ENCODE measurements around the gene ADGRD1. TPM values are rescaled to one million over a fixed set of nuclear protein-coding genes. Genes with fewer than 3 reads are reported as not detected.

Gene ADGRD1
- total RNA-seq, 1 donor from 2014 or later: 83.6 TPM

DNA sequence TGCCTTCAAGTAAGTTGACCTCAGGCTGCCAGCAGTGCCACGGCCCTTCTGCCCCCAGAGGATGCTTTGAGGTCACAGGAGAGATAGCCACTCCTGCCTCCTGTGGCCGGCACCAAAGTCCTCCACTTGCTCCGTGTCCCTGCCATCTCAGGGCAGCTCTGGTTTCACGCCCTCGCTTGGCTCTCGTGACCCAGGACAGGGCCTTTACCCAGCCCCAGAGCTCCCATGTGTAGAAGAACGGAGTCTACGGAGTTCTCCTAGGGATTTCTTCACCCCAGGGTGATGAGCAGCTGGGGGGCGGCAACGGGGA lies 178.1 kb downstream of the ADGRD1 start:
- ATAC-seq (no peak), DNase-seq (no peak)
- intact Hi-C loops (cut with micrococcal nuclease): no loop called here

DNA sequence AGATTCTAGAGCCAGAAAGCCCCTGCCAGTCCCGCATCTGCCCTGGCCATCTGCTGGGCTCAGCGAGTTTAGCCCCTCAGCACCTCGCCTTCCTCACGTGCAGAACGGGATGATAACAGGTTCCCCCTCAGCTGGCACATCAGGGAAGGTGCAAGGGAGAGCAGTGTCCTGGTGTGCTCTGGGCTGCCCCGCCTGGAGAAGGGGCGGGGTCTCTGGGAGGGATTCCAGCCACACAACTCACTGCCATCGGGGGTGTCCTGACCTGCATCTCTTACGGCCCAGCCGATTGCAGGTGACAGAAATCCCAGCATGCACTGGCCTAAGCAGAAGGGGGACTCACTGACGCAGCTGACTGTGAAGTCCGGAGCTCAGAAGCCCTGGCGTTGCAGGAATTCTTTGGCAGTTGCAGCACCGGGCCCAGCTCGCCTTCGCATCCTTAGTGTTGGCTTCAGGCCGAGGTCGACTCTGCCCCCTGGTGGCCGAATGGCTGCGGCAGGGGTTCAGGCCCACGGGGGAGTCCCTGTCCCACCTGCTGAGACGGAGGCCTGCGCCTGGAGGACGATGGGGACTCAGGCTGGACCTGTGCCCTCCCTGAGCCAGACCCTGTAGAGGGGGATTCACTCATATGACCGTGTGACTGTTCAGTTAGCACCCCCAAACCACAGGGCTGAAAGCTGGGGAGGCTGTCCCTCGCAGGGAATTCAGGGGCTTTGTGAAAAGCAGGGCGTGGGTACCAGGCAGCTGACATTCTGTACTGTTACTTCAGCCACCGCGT lies 178.6 kb downstream of the ADGRD1 start:
- ATAC-seq: peak; percentile 67
- DNase-seq: peak; percentile 82
- intact Hi-C loops (cut with micrococcal nuclease): no loop called here

DNA sequence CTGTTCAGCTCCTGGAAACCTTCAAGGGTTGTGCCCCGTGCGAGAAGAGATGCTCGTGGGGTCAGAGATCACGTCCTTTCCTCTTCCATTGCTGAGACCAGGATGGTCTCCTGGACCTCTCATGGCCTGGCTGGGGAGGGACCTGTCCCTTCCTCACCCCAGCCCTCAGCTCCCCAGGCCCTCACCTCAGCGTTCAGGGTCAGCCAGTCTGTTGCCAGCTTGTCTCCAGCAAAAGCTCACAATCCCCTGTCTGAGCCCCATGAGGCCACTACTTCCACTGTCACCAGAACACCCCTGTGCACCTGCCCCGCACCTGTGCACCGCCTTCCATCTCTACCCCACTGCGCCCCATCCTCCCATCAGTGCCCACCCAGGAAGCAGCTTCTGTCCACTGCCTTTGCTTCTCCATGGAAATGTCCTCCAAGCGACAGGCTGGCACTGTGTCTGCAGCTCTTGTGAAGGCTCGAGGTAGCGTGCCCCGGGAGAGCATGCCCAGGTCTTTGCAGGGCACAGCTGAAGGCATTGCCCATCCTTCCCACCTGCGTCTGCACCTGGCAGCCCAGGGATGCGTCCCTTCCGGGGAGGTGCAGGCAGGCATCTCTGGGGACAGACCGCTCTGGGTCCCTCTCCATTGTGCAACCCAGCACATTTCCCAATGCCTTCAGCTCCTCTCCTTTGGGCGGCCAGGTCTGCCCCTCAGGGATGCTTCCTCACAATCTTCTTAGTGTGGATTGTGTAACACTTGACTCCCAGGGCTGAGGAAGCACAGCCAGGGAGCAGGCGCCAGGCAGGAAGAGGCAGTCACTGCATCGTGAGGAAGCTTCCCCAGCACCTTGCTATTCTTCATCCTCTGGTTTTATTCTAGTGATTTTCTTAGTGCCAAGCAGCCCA lies 179.6 kb downstream of the ADGRD1 start:
- intact Hi-C loops (cut with micrococcal nuclease): no loop called here
- DNase-seq: peak; percentile 55
- peak; percentile 36 for ATAC-seq

DNA sequence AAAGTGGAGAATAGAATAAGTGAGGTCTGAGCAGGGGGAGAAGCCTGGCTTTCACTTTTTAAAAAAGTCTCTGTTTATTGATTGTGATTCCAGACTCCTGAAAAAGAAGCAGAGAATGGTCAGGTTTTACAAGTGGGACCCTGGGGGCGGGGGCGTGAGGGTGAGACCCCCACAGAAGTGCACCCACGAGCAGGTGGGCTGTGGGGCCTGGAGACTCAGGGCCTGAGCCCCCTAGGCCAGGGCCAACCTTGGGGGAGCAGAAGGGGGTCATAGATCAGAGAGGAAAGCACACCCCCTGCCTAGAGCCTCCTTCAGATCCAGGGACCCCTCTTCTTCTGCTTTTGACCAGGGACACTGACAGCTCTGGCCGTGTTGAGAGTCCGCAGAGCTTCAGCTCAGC lies 180.3 kb downstream of the ADGRD1 start:
- ATAC-seq: no peak
- intact Hi-C loops (cut with micrococcal nuclease): no loop called here
- DNase-seq: no peak

DNA sequence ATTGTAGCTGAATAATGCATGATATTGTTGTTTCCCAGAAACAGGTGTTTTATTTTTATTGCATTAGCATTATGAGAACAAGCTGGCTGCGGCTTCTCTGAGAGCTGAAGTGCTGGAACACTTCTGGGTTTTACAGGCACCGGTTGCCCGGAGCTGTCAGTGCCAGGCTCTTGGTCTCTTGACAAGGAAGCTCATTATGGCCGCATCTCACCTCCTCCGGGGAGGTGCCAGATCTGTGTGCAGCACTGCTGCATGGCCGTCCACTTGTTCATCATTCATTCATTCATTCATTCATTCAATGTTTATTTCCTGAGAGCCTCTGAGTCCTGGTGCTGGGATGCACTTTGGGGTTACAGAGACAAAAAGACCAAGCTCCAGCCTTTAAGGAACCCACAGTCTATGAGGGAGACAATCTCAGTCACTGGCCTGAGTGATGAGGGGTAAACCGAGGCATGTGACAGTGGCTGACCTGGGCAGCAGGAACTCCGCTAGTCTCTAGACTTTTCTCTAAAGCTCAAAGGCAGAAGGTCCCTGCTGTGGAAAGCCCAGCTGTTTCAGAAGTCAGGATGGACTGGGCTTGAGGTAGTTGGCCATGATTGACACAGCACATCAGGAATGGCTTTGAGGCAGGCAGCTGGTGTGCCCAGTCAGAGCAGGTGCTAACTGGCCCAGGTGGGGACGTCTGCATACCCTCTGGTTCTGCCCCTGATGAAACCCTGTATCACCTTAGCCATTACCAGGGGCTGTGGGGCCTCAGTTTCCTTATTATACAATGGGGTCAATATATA lies 181.0 kb downstream of the ADGRD1 start:
- intact Hi-C loops (cut with micrococcal nuclease): no loop called here
- ATAC-seq (no peak), DNase-seq (no peak)

DNA sequence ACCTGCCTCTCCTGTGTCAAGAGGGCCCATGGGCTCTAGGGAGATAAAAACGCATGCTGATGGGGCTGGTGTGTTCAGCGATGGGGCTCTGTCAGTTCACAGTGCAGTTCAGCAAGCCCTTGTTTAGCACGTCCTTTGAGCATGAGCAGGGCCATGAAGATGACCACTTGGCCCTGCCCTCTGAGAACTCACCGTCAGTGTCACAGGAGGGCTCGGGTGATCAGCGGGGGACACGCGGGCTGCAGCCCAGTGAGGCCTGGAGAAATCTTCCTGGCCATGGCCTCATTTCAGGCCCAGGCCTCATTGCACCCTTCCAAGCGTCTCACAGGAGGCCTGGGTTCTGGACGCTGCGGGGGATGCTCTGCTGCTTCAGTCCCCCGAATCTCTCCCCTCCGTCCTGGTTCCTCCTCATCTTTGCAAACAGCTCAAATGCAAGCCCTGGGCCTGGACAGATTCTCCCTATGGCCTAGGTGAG lies 181.6 kb downstream of the ADGRD1 start:
- intact Hi-C loops (cut with micrococcal nuclease): no loop called here
- no peak for ATAC-seq
- no peak for DNase-seq

DNA sequence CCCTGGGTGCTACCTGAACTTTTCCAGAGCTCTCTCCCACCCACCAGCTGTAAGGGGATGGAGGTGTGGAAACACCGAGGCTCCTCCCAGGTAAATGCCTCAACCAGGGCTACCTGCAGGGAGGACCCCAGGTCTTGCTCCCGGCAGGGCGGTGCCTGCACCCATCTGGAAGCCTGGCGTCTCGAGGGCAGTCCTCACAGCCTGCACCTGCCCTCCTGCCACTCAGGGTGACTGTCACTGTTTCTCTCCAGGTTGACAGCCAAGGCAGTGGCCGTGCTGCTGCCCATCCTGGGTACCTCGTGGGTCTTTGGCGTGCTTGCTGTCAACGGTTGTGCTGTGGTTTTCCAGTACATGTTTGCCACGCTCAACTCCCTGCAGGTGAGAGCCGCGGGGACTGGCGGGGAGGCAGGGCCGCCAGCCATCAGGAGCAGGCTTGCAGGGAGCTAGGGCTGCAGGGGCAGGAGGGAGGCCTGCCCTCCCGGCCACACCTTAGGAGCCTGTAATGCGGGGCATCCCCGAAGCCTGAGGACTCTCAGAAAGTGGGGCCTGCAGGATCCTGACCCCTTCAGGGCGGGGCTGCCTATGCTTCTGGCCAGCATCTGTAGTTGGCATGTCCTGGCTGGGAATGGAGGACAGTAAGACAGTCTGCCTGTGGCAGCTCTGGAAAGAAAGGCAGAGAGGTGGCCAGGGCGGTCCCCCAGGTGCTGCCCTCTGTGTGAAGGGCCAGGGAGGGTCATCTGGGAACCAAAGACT lies 182.3 kb downstream of the ADGRD1 start:
- intact Hi-C loops (cut with micrococcal nuclease): no loop called here
- no peak for ATAC-seq
- no peak for DNase-seq

DNA sequence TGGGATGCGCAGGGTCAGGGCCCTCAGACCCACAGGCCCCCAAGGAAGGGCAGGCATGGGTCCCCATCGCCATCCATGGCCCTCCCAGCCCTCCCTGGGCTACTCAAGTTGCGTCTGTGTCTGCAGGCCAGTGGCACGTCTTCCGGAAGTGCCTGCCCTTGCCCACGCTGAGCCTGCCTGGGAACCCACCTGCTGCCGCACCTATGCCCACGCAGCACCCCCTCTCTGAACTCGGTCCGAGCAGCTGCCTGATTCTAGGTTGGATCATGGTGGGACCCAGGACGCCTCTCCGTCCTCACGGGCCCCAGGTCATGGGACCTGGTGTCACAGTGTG lies 182.8 kb downstream of the ADGRD1 start:
- DNase-seq (no peak), ATAC-seq (no peak)
- intact Hi-C loops (cut with micrococcal nuclease): no loop called here

DNA sequence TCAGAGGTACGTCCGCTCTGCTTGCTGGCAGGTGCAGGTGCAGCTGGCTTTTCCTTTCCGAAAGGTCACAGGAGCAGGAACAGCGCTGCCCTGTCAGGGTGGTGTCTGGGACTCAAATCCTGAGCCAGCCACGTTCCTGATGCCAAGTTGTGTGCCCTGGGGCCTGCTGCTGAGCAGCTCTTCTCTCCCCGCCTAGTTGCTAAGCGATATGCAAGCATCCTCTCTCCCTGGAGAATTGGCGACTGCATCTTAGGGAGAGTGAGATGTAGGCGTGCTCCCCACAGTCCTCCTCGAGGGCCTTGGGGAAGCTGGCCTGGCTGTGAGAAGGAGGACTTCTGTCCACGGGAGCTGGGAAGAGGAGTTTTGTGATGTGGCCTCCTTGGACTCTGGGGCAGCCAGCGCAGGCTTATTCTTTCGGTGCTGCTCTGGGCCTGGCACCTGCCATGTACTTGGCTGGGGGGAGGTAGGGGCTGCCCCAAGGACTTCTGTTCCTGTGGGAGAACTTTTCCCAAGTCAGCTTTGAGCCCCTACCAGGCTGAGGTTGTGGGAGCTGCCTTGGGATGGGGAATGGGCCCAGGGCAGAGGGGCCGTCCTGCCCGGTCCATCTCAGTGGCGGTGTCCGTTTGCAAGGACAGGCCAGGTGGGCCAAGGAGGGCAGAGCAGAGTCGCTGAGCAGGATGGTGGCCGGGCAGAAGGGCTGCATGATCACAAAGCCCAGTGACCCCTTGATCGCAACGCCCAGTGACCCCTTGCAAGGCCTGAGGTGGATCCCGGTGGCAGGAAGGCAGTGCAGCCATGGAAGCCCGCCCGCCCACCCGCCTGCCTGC lies 183.5 kb downstream of the ADGRD1 start:
- ATAC-seq: no peak
- DNase-seq: no peak
- intact Hi-C loops (cut with micrococcal nuclease): no loop called here

DNA sequence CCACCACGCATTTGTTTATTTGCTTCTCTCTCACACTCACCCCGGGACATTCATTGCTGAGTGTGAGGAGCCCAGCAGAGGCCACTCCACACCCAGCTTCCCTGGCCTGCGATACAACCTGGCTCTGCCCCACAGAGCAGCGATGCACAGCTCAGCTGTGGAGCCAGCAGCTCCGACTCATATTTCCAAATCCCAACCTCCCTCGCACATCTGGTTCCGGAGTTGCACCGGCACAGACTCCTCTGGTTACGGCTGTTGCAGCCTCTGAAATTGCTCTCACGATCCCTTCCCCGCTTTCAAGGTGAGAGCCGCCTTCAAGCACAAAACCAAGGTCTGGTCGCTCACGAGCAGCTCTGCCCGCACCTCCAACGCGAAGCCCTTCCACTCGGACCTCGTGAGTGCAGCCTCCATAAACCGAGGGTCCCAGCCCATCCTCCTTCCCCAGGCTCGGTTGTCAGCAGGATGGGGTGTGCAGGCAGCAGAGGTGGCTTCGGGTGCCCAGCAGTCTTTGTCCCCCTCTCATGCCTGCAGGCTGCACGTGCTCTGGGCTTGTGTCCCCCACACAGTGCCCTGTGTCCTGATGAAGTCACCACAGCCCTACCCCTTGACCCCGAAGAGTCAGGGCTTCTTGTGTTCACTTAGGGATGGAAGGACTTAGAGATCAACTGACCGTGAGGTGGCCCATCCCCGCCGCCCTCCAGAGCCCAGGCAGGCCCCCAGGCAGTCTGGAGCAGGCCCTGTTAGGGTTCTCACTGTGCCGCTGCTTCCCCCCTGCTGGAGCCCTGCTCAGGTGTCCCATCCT lies 184.3 kb downstream of the ADGRD1 start:
- intact Hi-C loops (cut with micrococcal nuclease): no loop called here

DNA sequence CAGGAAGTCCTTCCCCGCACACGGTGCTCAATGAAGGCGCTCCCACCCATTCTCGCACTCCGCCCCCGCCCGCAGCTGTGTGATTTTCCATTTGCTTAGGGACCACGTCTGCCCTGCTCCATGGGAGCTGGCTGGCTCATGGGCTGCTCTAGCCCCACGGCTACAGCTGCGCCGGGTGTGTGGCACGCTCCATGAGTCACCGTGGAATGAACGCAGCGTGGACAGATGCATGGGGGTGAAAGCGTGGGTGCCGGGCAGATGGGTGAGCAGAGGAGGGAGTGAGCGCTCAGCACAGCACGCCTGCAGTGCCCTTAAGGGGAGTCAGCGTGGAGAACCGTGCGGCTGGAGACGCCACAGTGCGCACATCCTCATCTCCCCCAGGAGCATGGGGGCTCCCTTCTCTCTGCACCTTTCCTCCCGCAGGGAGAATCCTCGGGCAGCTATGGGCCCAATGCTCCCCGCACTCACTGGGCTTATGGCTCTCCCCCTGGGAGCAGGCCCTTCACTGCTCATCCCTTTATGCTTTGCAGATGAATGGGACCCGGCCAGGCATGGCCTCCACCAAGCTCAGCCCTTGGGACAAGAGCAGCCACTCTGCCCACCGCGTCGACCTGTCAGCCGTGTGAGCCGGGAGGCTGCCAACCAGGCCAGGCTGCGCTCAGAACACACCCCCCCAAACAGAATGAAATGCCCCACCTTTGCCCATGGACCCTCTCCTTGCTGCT lies 185.1 kb downstream of the ADGRD1 start:
- ATAC-seq (no peak), DNase-seq (no peak)
- intact Hi-C loops (cut with micrococcal nuclease): no loop called here

More for the DNA sequence above, 184.3 kb downstream of the ADGRD1 start:
- ATAC-seq: peak; percentile 22
- no peak for DNase-seq

DNA sequence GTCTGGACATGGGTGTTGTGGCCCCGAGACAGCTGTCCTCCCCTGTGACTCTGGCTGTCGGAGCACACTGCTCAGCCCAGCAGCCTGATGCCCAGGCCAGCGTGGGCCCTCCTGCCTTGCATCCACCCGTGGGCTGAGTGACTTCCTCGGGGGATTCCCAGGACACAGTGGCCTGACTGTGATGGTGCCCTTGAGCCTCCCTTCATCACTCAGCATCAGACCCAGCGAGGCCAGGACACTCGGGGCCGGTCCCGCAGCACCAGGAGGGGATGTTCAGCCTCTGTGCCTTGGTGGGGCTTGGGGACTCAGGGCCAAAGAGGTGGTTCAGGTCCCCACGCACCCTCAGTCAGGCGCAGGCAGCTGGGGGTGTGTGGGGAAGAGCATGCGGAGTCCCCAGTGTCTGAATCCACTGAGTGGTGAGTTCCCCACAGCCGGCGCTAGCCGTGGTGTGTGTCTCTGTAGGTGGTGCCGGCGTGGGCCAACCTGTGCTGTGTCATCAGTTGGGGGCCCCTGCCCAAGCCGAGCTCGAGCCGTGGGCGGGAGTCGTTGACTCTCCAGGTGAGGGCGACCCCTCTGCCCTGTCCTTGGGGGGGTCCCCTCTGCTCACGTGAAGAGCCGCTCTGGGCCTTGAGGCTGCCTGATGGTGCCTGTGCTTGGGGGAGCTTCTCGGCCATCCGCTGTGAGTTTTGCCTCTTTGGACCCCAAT lies 185.8 kb downstream of the ADGRD1 start:
- intact Hi-C loops (cut with micrococcal nuclease): no loop called here

DNA sequence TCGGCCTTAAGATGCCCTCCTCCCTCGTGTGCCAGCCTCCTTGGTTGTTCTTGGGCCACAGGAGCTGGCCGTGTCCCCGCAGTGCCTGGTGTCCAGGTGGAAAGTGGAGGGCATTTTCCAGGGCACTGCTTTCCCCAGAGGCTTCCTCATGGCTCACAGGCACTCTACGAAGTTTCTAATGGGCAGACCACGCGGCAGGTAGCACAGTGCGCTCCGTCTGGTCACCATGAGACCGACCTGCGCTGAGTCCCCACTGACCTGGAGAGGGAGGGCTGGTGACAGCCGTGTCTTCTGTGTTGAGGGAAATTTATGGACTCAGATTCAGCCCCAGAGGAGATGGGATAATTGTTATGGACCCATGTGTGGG lies 186.3 kb downstream of the ADGRD1 start:
- DNase-seq (no peak), ATAC-seq (no peak)
- intact Hi-C loops (cut with micrococcal nuclease): no loop called here

More for the DNA sequence above, 185.8 kb downstream of the ADGRD1 start:
- ATAC-seq: no peak
- no peak for DNase-seq

DNA sequence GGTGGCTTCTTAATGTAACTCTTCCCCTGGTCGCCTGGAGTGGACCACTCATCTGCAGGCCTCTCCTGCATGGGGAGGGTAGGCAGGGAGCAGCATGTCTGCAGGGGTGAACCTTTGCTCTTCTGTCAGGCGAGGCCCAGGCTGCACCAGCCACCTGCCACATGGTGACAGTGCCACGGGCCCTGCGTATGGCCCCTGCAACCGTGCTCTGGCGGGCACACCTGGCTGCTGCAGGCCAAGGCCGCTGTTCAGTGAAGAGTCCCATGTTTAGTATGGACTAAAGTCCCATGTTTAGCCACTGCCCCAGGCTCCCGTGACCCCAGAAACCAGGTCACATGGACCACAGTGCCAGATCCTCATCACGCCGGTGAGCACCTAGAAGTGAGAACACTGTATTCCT lies 187.0 kb downstream of the ADGRD1 start:
- ATAC-seq (no peak), DNase-seq (no peak)
- intact Hi-C loops (cut with micrococcal nuclease): no loop called here

DNA sequence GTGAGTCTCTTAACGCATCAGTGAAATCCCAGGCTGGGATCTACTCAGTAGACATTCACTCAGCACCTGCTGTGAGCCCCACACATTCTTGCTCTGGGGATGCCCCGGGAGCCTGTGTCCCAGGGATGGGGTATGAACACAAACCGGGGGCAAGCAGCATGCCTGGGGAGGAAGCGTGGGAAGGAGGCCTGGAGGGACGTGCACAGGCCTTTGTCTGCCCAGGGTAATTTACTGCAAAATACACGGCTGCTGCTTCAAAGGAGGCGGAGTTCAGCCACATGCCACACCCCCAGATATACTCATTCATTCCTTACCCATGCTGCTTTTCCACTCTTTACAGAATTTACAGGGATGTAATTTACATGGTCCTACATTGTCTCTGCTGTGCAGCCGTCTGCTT lies 187.8 kb downstream of the ADGRD1 start:
- ATAC-seq (no peak), DNase-seq (no peak)
- intact Hi-C loops (cut with micrococcal nuclease): no loop called here

DNA sequence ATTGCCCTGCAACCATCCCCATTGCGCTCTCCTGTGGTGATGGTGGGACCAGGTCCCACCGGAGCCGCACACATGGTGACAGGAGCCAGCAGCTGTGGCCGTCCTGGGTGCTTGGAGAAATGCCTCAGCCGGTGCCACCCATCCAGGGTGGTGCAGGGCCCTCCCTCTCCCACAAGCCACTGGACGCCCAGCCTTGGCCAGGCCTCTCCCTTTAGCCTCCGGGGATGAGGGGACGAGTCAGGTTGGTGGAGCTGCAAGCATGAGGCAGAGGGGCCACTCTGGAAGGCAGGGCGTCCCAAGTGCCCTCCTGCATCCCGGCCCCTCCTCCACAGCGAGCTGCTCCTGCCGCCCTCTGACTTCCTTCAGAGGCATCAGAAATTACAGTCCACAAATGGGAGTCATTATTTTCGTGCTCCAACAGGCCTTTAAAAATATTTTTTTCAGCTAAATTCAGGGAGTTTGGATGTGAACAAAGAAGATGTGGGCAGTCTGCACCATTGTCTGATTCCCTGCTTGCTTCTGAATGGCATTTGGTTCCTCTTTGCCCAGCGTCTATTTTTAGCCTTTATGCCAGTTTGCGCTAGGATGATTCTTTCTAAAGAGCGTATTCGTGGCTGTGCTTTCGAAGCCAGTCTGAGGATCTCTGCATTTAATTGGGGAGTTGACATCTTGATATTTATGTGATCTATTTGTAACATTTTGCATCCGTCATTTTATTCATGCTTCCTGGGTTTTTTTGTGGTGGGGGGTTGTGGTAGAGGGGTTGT lies 189.4 kb downstream of the ADGRD1 start:
- DNase-seq (no peak), ATAC-seq (peak; percentile 54)
- intact Hi-C loops (cut with micrococcal nuclease): no loop called here
